HG02970 (cell line): ENCODE data around the gene CEP57.
"Not testable (repeated sequence)": the region's sequence is repeated elsewhere in the genome, so short reads cannot be mapped to it uniquely, and the experiment has no call there.

ENCODE experiments used
- ATAC-seq: cut with Tn5 transposase; IDR thresholded peaks from one replicate; pipeline ENCODE4 v1.9.1; 2021; ENCODE audit warnings: mild to moderate bottlenecking, moderate library complexity, moderate number of reproducible peaks; ENCODE audit not compliant: unreplicated experiment, low FRiP score

The CEP57 gene

DNA sequence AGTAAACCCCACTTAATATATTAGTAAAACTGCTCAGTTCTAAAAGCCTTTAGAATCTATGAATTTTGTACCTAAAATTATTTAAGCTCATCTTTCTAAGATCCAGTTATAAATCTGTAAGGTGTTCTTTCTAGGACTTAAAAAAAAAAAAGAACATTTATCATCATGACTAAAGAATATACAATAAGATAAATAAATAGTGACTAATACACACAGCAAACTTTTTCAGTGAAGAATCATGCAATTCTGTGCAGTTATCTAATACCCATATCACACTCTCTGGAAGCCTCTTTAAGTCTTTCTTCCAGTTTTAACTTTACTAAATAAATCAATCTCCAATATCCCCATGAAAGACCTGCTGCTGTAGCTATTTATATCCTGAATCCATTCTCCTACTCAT, 59.8 kb downstream of the CEP57 start:
- ATAC-seq, result no peak

- ATAC-seq, result no peak
Measured at GRCh38 chr11:95853138-95853537, 62.8 kb downstream of the CEP57 start.

GRCh38 chr11:95853862-95854261, 63.6 kb downstream of the CEP57 start:
- no peak for ATAC-seq

DNA sequence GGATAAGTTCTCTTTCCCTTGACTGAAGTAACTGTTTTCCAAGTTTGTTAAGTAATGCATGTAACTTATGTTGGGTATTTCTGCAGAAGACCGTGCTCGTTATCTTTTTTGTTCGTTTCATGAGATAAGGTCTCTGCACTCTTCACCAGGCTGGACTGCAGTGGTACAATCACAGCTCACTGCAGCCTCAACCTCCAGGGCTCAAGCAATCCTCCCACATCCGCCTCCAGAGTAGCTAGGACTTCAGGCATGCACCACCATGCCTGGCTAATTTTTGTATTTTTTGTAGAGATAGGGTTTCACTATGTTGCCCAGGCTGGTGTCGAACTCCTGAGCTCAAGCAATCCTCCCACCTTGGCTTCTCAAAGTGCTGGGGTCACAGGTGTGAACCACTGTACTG, 64.1 kb downstream of the CEP57 start:
- not testable (repeated sequence) for ATAC-seq

- not testable (repeated sequence) for ATAC-seq
Measured at GRCh38 chr11:95860024-95860423, 69.7 kb downstream of the CEP57 start.

DNA sequence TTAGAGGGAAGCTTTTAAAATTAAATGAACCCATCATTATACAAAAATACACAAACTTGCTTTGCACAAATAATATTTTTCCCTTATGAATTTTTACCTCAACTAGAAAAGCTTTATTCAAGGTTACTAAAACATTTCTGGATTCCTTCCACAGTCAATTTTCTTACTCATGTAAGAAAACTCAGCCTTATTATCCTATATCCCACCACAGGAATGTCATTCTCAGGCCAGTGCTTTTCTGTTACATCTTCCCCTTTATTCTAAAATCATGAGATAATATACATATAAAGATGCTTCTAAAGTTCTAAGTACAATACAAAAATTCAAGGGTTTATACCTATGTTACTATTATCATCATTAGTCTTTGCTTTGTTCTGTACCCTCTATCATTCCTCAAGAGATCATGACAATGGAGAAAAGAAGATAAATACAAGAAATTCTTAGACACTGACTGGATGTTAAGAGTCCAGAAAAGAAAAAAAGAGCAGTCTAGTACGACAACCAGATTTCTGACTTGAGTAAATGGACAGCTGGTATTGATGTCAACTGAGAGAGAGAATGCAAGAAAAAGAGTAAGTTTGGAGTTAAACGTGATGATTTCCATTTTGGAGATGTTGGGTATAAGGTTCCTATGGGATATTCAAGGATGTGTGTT, 73.3 kb downstream of the CEP57 start:
- ATAC-seq, result no peak

- no peak for ATAC-seq
Measured at GRCh38 chr11:95867105-95867504, 76.8 kb downstream of the CEP57 start.

GRCh38 chr11:95870877-95871276, 80.6 kb downstream of the CEP57 start:
- ATAC-seq, result not testable (repeated sequence)

- no peak for ATAC-seq
Measured at GRCh38 chr11:95877291-95877690, 87.0 kb downstream of the CEP57 start.
